Astrocyte (in vitro differentiated cells and primary cell): Measurements from ENCODE around the gene SPATA6L. TPM values are rescaled to one million over a fixed set of nuclear protein-coding genes. Genes with fewer than 3 reads are reported as not detected.

ENCODE experiments used
- DNase-seq: peaks from one replicate; pipeline ENCODE4 v3.0.0-alpha.2; 2010; ENCODE audit warnings: low read depth
- FAIRE-seq: peaks from 2 replicates; lab custom pipeline; 2011; peaks lifted over from hg19 to GRCh38; lab: Jason Lieb, UNC
- H2AFZ ChIP-seq: 2 replicates; pipeline ENCODE4 v1.6.0; 2012; ENCODE audit warnings: low read depth, low read length, inconsistent platforms
- H3K27ac ChIP-seq: 2 replicates; pipeline ENCODE4 v1.5.1; 2011; ENCODE audit warnings: low read depth, low read length, inconsistent platforms
- H3K27me3 ChIP-seq: 2 replicates; pipeline ENCODE4 v1.6.0; 2011; ENCODE audit warnings: low read length, inconsistent platforms; ENCODE audit not compliant: insufficient read depth
- H3K36me3 ChIP-seq: 2 replicates; pipeline ENCODE4 v1.5.1; 2011; ENCODE audit warnings: low read length, inconsistent platforms; ENCODE audit not compliant: insufficient read depth
- H3K4me1 ChIP-seq: 2 replicates; pipeline ENCODE4 v1.5.1; 2011; ENCODE audit warnings: low read length, inconsistent platforms; ENCODE audit not compliant: insufficient read depth
- H3K4me2 ChIP-seq: 2 replicates; pipeline ENCODE4 v1.6.0; 2012; ENCODE audit warnings: low read length, inconsistent platforms
- H3K4me3 ChIP-seq: 2 replicates; pipeline ENCODE4 v1.5.1; 2011; ENCODE audit warnings: low read depth, mild to moderate bottlenecking, low read length, inconsistent platforms; ENCODE audit not compliant: insufficient read depth
- H3K79me2 ChIP-seq: 2 replicates; pipeline ENCODE4 v1.6.0; 2012; ENCODE audit warnings: mild to moderate bottlenecking, low read length, inconsistent platforms; ENCODE audit not compliant: insufficient read depth
- H3K9ac ChIP-seq: 2 replicates; pipeline ENCODE4 v1.6.0; 2012; ENCODE audit warnings: mild to moderate bottlenecking, low read length, inconsistent platforms
- H3K9me3 ChIP-seq: 2 replicates; pipeline ENCODE4 v1.5.1; 2012; ENCODE audit warnings: low read depth, mild to moderate bottlenecking, low read length, inconsistent platforms; ENCODE audit not compliant: insufficient read depth
- H4K20me1 ChIP-seq: 2 replicates; pipeline ENCODE4 v1.6.0; 2012; ENCODE audit warnings: low read length, inconsistent platforms; ENCODE audit not compliant: insufficient read depth
- H3K27ac Mint-ChIP-seq: one replicate; pipeline ENCODE4 v1.8.0; 2021; ENCODE audit warnings: mild to moderate bottlenecking, mixed read lengths; ENCODE audit not compliant: unreplicated experiment
- H3K27me3 Mint-ChIP-seq: one replicate; pipeline ENCODE4 v1.8.0; 2021; ENCODE audit warnings: low read depth, mixed read lengths; ENCODE audit not compliant: unreplicated experiment
- H3K36me3 Mint-ChIP-seq: one replicate; pipeline ENCODE4 v1.8.0; 2021; ENCODE audit warnings: low read depth, mixed read lengths; ENCODE audit not compliant: unreplicated experiment
- H3K4me1 Mint-ChIP-seq: one replicate; pipeline ENCODE4 v1.8.0; 2021; ENCODE audit warnings: low read depth, mixed read lengths; ENCODE audit not compliant: unreplicated experiment
- H3K4me3 Mint-ChIP-seq: one replicate; pipeline ENCODE4 v1.8.0; 2021; ENCODE audit warnings: mild to moderate bottlenecking, moderate library complexity, mixed read lengths; ENCODE audit not compliant: unreplicated experiment
- H3K9me3 Mint-ChIP-seq: one replicate; pipeline ENCODE4 v1.8.0; 2021; ENCODE audit warnings: mild to moderate bottlenecking, mixed read lengths; ENCODE audit not compliant: unreplicated experiment
- CTCF ChIP-seq: IDR thresholded peaks from 2 replicates; pipeline ENCODE4 v1.5.1; 2011; ENCODE audit warnings: low read depth, mild to moderate bottlenecking, inconsistent platforms, low read length, moderate library complexity; ENCODE audit not compliant: insufficient read depth
- EZH2 ChIP-seq: IDR thresholded peaks from 2 replicates; pipeline ENCODE4 v1.6.1; 2012; ENCODE audit warnings: mild to moderate bottlenecking, low read length, inconsistent platforms; ENCODE audit not compliant: insufficient read depth
- total RNA-seq: library from RNA; stranded (reverse); gene quantifications from 2 replicates; pipeline ENCODE4 v1.2.1, GENCODE V29; 2021

Gene SPATA6L
- total RNA-seq, 1 donor from 2014 or later: 2.8 TPM

- Histone ChIP-seq H2AFZ (no peak overlapping the region), H3K79me2 (peaks cover 40% of the 10 kb centered on the region)
Measured at GRCh38 chr9:4680750-4681149, 14.5 kb upstream of the SPATA6L start.

DNA sequence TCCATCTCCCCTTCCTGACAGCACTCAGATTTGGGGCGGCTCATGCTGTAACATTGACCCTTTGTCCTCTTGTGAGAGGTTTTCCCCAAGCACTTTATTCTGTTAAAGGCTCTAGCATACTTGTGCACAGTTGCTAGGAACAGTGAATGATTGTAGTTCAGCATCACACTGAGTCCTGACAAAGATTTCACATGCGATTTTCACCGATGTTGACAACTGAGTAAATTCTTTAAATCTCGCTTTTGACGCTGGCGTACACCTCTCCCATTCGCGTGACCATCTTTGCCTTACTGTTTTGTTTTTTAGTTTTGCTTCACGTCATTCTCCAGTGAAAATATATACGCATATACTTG, 13.9 kb upstream of the SPATA6L start:
- Histone ChIP-seq H3K4me3 (peak overlapping the region; percentile 89), H4K20me1 (peaks cover 14% of the 10 kb centered on the region), H3K4me1 (peaks cover 17% of the 10 kb centered on the region), H3K27me3 (no peaks in the 10 kb centered on the region), H3K36me3 (peaks cover 3% of the 10 kb centered on the region), H3K9ac (peak overlapping the region; percentile 97), H3K9me3 (no peaks in the 10 kb centered on the region), H3K4me2 (peak overlapping the region; percentile 100), H3K79me2 (peaks cover 40% of the 10 kb centered on the region), H2AFZ (peak overlapping the region; percentile 94), H3K27ac (peak overlapping the region; percentile 94)
- Mint-ChIP-seq H3K4me3 (no peak overlapping the region), H3K27ac (no peak overlapping the region), H3K4me1 (no peaks in the 10 kb centered on the region), H3K36me3 (no peaks in the 10 kb centered on the region), H3K9me3 (no peaks in the 10 kb centered on the region), H3K27me3 (no peaks in the 10 kb centered on the region)
- DNase-seq: no peak
- TF ChIP-seq CTCF (no peak), EZH2 (no peak)
- no peak for FAIRE-seq

More at GRCh38 chr9:4680750-4681149, 14.5 kb upstream of the SPATA6L start:
- peaks cover 17% of the 10 kb centered on the region for H3K4me1 ChIP-seq
- FAIRE-seq (no peak), DNase-seq (peak; percentile 43)
- peak overlapping the region; percentile 97 for H3K9ac ChIP-seq
- Mint-ChIP-seq H3K4me3 (no peak overlapping the region), H3K36me3 (no peaks in the 10 kb centered on the region), H3K9me3 (no peaks in the 10 kb centered on the region), H3K27me3 (no peaks in the 10 kb centered on the region), H3K4me1 (no peaks in the 10 kb centered on the region), H3K27ac (no peak overlapping the region)
- peaks cover 14% of the 10 kb centered on the region for H4K20me1 ChIP-seq
- H3K27ac ChIP-seq: peak overlapping the region; percentile 94
- H3K27me3 ChIP-seq: no peaks in the 10 kb centered on the region
- H3K36me3 ChIP-seq: peaks cover 3% of the 10 kb centered on the region
- H3K4me2 ChIP-seq: peak overlapping the region; percentile 100
- H3K4me3 ChIP-seq: peak overlapping the region; percentile 89
- no peaks in the 10 kb centered on the region for H3K9me3 ChIP-seq
- TF ChIP-seq CTCF (no peak), EZH2 (no peak)

GRCh38 chr9:4679268-4680172, 13.2 kb upstream of the SPATA6L start, which contains the start of gene CDC37L1:
Gene CDC37L1 (plus strand): TSS chr9:4679569. CDS start chr9:4679768, 199 bp downstream.
- Mint-ChIP-seq H3K4me3 (no peak within 1 kb of the TSS), H3K9me3 (no peaks in the 10 kb centered on the region), H3K27me3 (no peaks in the 10 kb centered on the region), H3K4me1 (peaks cover 2% of the 10 kb centered on the region), H3K36me3 (no peaks in the 10 kb centered on the region), H3K27ac (no peak within 1 kb of the TSS)
- Histone ChIP-seq H3K9ac (peak within 1 kb of the TSS; percentile 97), H3K4me3 (peak within 1 kb of the TSS; percentile 89), H3K9me3 (no peaks in the 10 kb centered on the region), H3K79me2 (peaks cover 40% of the 10 kb centered on the region), H3K4me2 (peak within 1 kb of the TSS; percentile 100), H3K27ac (peak within 1 kb of the TSS; percentile 94), H3K36me3 (no peaks in the 10 kb centered on the region), H3K4me1 (peaks cover 17% of the 10 kb centered on the region), H3K27me3 (no peaks in the 10 kb centered on the region), H4K20me1 (peaks cover 14% of the 10 kb centered on the region), H2AFZ (peak within 1 kb of the TSS; percentile 94)
- FAIRE-seq (no peak), DNase-seq (peak; percentile 88)
- TF ChIP-seq EZH2: no peak
- peak; percentile 38 for TF ChIP-seq CTCF
